Measurements from ENCODE around the gene XPC.
"Not testable (repeated sequence)": the region's sequence is repeated elsewhere in the genome, so short reads cannot be mapped to it uniquely, and the experiment has no call there.

The XPC gene

DNA sequence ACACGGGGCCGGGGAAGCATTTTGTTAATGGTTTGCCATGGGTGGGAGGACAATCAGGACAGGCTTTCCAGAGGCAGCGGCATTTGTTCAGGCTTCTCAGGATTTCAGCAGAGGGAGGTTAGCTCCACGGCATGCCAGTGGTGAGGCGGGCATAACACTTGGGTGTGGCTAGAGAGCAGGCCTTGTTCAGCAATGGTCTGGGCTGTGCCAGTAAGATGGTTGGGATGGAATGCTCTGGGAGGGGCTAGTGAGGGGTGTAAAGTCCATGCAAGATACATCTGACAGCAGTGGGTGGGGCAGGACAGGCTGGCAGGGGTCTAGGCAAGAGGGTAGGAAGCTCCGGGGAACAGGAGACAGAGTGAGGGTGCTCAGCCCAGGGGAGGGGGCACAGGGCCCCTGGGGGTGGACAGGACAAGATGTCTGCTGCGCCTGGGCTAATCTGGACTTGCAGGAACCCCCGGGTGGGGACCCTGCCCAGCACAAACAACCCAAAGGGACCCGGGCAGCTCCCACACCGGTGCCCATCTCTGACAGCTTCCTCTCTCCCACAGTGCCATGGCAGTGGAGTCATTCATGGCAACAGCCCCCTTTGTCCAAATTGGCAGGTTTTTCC, 45.1 kb downstream of the XPC start:
- DNase-seq (ENCODE audit: low spot score), result no peak

- no peak for DNase-seq (ENCODE audit: low spot score)
These were observed 45.7 kb downstream of the XPC start for GRCh38 chr3:14132689-14133088.

- no peak for DNase-seq (ENCODE audit: low spot score)
These were observed 46.3 kb downstream of the XPC start for GRCh38 chr3:14132120-14132519.

DNA sequence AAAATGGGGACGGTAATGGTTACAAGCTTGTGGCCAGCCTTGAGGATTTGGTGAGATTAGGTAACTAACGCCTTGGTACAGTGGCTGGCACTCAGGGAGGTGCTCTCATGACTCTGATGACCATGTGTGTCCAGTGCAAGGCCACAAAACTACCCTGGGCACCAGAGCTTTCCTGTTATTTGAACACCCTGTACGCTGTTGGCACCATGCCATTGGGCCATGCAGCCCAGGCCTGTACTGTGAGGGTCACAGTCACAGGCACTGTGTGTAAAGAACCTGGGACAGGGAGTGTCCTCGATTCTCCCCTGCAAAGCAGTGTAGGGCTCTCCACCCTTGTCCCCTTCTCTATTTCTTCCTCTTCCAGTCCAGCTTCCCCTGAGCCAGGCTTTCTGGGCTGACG, 47.3 kb downstream of the XPC start:
- DNase-seq (ENCODE audit: low spot score), result no peak

- no peak for DNase-seq (ENCODE audit: low spot score)
These were observed 47.7 kb downstream of the XPC start for GRCh38 chr3:14130707-14131106.

- DNase-seq (ENCODE audit: low spot score), result no peak
These were observed 48.2 kb downstream of the XPC start for GRCh38 chr3:14130230-14130629.

GRCh38 chr3:14129296-14129695, 49.1 kb downstream of the XPC start:
- DNase-seq (ENCODE audit: low spot score), result no peak

- DNase-seq (ENCODE audit: low spot score), result no peak
These were observed 49.7 kb downstream of the XPC start for GRCh38 chr3:14128724-14129123.

- no peak for DNase-seq (ENCODE audit: low spot score)
These were observed 50.8 kb downstream of the XPC start for GRCh38 chr3:14127516-14128161.

- no peak for DNase-seq (ENCODE audit: low spot score)
These were observed 51.4 kb downstream of the XPC start for GRCh38 chr3:14126887-14127505.

- DNase-seq (ENCODE audit: low spot score), result no peak
These were observed 52.1 kb downstream of the XPC start for GRCh38 chr3:14126017-14126886.

DNA sequence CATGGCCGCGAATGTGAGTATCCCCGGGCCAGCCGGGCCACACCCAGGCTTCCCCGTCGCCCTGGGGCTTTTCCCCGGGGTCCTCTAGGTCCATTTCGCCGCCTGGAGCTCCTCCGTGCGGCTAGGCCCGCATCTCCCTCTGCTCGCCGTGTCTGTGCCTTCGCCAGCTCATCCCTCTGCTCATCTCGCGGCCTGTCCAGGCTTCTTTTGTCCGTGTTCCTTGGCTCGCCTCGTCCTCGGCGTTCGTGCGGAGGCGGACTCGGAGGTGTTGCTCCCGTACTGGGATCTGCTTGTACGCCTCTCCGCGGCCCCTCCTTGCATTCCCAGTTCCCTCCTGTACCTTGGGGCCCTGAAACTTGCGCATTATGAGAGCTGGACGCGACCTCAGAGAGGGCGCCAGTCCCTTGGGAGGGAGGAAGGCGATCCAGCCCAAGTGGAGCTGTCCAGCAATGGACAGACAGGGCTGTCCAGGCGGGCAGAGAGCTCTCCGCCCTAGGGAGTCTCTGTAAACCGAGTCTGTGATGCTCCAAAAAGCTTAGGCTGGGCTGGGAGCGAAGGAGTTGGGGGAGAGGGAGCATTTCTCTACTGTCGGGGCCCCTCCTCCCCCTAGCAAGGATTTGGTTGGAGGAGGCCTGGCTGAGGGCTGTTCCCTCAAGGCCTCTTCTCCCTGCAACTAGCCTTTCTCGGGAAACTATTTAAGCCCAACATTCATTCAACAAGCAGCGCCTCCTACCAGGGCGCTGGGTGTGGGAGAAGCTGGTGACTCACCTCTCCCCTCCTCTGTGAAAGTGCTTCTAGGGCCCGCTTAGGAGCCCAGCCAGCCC, 53.0 kb downstream of the XPC start:
- peak; percentile 35 for DNase-seq (ENCODE audit: low spot score)

GRCh38 chr3:14124615-14125192, 53.7 kb downstream of the XPC start, which contains the start of the genes CHCHD4 and TMEM43:
CHCHD4 (minus strand) TSS chr3:14124870; CDS start chr3:14124676, 194 bp downstream.
TMEM43 (plus strand) TSS chr3:14125052; CDS start chr3:14125194, 142 bp downstream.
- peak; percentile 99 for DNase-seq (ENCODE audit: low spot score)

GRCh38 chr3:14124223-14124614, 54.2 kb downstream of the XPC start:
- DNase-seq (ENCODE audit: low spot score), result no peak

DNA sequence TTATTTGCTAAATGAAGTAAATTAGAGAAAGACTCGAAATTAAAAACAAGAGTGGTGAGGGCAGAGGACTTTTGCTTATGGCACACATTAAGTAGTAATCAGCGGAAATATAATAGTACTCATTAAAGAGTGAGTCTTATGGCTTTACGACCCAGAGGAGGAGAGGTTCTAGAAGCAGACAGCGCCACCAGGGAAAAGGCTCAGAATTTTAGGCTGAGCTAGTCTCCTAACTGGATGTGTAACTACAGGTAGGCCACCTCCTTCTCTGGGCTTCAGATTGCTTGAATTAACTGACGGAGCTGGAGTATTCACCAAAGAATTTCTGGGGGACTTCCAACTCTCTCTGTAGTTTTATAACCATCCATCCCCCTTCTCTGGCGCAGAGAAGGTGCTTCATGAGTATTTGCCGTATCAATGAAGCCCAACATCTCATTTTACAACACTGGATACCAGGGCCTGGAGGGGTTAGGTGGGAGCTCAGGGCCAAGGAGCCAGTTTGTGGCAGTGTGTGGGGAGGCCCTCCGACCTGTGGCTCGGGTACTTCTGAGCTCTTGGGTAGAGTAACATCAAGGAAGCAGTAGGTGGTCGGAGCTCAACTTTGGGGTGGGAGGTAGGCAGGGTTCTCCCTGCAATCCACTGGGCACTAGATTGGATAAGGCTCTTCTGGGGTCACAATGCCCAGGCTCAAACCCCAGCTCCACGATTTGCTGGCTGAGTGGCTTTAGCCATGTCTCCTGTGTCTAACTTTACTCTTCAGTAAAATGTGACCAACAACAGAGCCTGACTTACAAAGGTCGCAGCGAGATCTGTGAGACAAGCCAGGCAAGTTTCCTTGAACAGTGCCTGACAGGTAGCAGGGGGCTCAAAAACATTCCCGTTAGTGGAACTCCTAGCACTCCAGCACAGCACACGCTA, 54.8 kb downstream of the XPC start:
- no peak for DNase-seq (ENCODE audit: low spot score)

- no peak for DNase-seq (ENCODE audit: low spot score)
These were observed 56.1 kb downstream of the XPC start for GRCh38 chr3:14122301-14122700.

DNA sequence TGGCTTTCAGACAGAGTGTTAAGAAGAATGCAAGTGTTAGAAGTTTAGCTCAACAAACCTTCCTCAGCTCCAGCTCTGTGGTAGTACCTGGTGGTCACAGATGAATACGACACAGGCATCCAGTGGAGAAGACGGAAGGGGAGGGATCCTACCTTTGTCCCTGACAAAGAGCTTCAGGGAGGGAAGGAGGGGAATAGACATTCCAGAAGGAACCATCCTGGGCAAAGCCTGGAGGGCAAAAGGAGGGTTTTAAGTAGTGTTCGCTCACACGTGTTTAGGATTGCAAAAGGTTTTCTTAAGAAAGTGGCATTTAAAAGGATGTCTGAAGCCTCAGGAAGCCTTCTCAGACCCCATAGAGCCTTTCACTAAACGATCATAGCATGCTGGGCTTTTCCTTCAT, 56.5 kb downstream of the XPC start:
- DNase-seq (ENCODE audit: low spot score), result no peak

- not testable (repeated sequence) for DNase-seq (ENCODE audit: low spot score)
These were observed 57.4 kb downstream of the XPC start for GRCh38 chr3:14120921-14121448.

GRCh38 chr3:14120111-14120920, 58.1 kb downstream of the XPC start:
- DNase-seq (ENCODE audit: low spot score), result no peak
